GM12878 (cell line): ENCODE measurements around the gene DSG1. TPM values are rescaled to one million over a fixed set of nuclear protein-coding genes. Genes with fewer than 3 reads are reported as not detected.
A peak's percentile ranks its signal among the peaks of the same experiment; 100 is the strongest.

Experiments used
- ATAC-seq: fragments of 200-7000 bp; cut with Tn5 transposase; 3 replicates; pipeline ENCODE4 v1.9.1; 2020; ENCODE audit warnings: mild to moderate bottlenecking, moderate library complexity
- BruUV-seq: library from RNA; stranded (reverse); fragments of 400-500 nt; replicated peaks from 2 replicates; lab custom pipeline; 2021; lab: Mats Ljungman, UMichigan
- CTCF ChIA-PET: fragments of 300-600 bp; sonication (Branson Sonifier 250); formaldehyde crosslinking; extraction: SDS; loops from one replicate; lab custom pipeline; 2021; ENCODE audit warnings: inconsistent platforms; lab: Yijun Ruan, JAX
- POLR2A ChIA-PET: fragments of 350-600 bp; formaldehyde crosslinking; extraction: SDS; loops from one replicate; lab custom pipeline; 2021; ENCODE audit warnings: inconsistent platforms; lab: Charles Lee
- RAD21 ChIA-PET: fragments of 300-600 bp; sonication (Branson Sonifier 250); formaldehyde crosslinking; loops from one replicate; lab custom pipeline; 2023; ENCODE audit warnings: antibody characterized with exemption; ENCODE audit not compliant: unreplicated experiment; lab: Charles Lee
- SMC1A ChIA-PET: fragments of 300-600 bp; sonication (Branson Sonifier 250); formaldehyde crosslinking; loops from one replicate; lab custom pipeline; 2023; ENCODE audit not compliant: unreplicated experiment, uncharacterized antibody; lab: Charles Lee
- DNase-seq: peaks from one replicate; pipeline ENCODE4 v3.0.0-alpha.2; 2011; ENCODE audit warnings: low read depth, low spot score
- FAIRE-seq: peaks from 3 replicates; lab custom pipeline; 2011; peaks lifted over from hg19 to GRCh38; lab: Jason Lieb, UNC
- H2AFZ ChIP-seq: 2 replicates; pipeline ENCODE4 v1.6.0; 2011; ENCODE audit warnings: low read depth, low read length, control low read depth; ENCODE audit not compliant: control insufficient read depth
- H3K27ac ChIP-seq: 2 replicates; pipeline ENCODE4 v1.5.1; 2011; ENCODE audit warnings: control low read depth; ENCODE audit not compliant: control insufficient read depth, insufficient read depth
- H3K27me3 ChIP-seq, 2 experiments: replicated peaks in 1 of 2; 2 replicates each; pipeline versions ENCODE4 v1.6.0 to v1.6.1; 2011; ENCODE audit warnings: low read length in 1 of 2; ENCODE audit not compliant: control insufficient read depth in 2 of 2, insufficient read depth in 2 of 2
- H3K36me3 ChIP-seq, 2 experiments: 2 replicates each; pipeline ENCODE4 v1.5.1; 2011; ENCODE audit warnings: low read length in 1 of 2; ENCODE audit not compliant: control insufficient read depth in 2 of 2, insufficient read depth in 2 of 2
- H3K4me1 ChIP-seq: 2 replicates; pipeline ENCODE4 v1.6.1; 2011; ENCODE audit warnings: mild to moderate bottlenecking, low read length, moderate library complexity, mixed read lengths; ENCODE audit not compliant: control insufficient read depth, insufficient read depth
- H3K4me2 ChIP-seq: 2 replicates; pipeline ENCODE4 v1.6.0; 2011; ENCODE audit warnings: control low read depth; ENCODE audit not compliant: control insufficient read depth, insufficient read depth
- H3K4me3 ChIP-seq: fragments of 200-600 bp; sonication (generic); 2 replicates; pipeline ENCODE4 v1.5.1; 2016
- H3K79me2 ChIP-seq: 2 replicates; pipeline ENCODE4 v1.6.0; 2011; ENCODE audit warnings: low read length; ENCODE audit not compliant: control insufficient read depth, insufficient read depth
- H3K9ac ChIP-seq: 2 replicates; pipeline ENCODE4 v1.8.0; 2011; ENCODE audit warnings: low read length, control low read depth, mixed read lengths; ENCODE audit not compliant: control insufficient read depth, insufficient read depth
- H3K9me3 ChIP-seq: replicated peaks from 3 replicates; pipeline ENCODE4 v1.5.1; 2011; ENCODE audit warnings: mild to moderate bottlenecking, low read length; ENCODE audit not compliant: control insufficient read depth, insufficient read depth
- H4K20me1 ChIP-seq: 2 replicates; pipeline ENCODE4 v1.6.0; 2011; ENCODE audit not compliant: control insufficient read depth, insufficient read depth
- EED ChIP-seq: sonication (generic); IDR thresholded peaks from 2 replicates; pipeline ENCODE4 v1.6.1; 2016; ENCODE audit warnings: antibody characterized with exemption, low read depth
- SIN3A ChIP-seq: IDR thresholded peaks from 2 replicates; pipeline ENCODE4 v1.6.1; 2012; ENCODE audit warnings: low read depth, low read length, improper control_type of control experiment
- SMC3 ChIP-seq: IDR thresholded peaks from 2 replicates; pipeline ENCODE4 v1.6.1; 2011; ENCODE audit warnings: low read length, improper control_type of control experiment, borderline replicate concordance
- SPI1 ChIP-seq: IDR thresholded peaks from 2 replicates; pipeline ENCODE4 v1.6.1; 2011; ENCODE audit warnings: low read depth, mild to moderate bottlenecking, low read length, moderate library complexity, borderline replicate concordance; ENCODE audit not compliant: insufficient read depth
- WGBS: methylation state at CpG from one replicate; pipeline ENCODE4 v1.1.6; 2016; ENCODE audit warnings: low lambda C conversion rate; ENCODE audit not compliant: insufficient replicate concordance, insufficient coverage; ENCODE audit errors: missing lambda C conversion rate; 5-methylcytosine and 5-hydroxymethylcytosine counted together
- in situ Hi-C: fragments of 300-500 bp; cut with MboI; formaldehyde crosslinking; loops from 9 replicates; pipeline ENCODE4 v1.14.3; 2018; ENCODE audit warnings: mixed read lengths
- intact Hi-C: fragments of 100-400 bp; cut with micrococcal nuclease; formaldehyde crosslinking; loops from one replicate; pipeline ENCODE4 v1.14.2; 2022; ENCODE audit not compliant: unreplicated experiment
- polyA plus RNA-seq, 11 experiments: library from polyadenylated mRNA; depleted of rRNA in 4 of 11; unstranded in 6 of 11; stranded (reverse) in 5 of 11; fragments of >200 nt; fragmentation: Nextera tagmentation in 4 of 11; fragmentation: Illumina TruSeq in 1 of 11; extraction: Ambion mirVana in 4 of 11; extraction: Trizol in 1 of 11; gene quantifications; 1 replicate in 1 of 11; 2 replicates in 10 of 11; pipeline versions ENCODE4 v1.2.1 to v1.2.3, GENCODE V29; 2011 to 2016; ENCODE audit warnings: inconsistent platforms in 2 of 11, missing spikeins in 2 of 11, low read depth in 1 of 11
- total RNA-seq, 4 experiments: library from RNA; depleted of rRNA in 3 of 4; stranded (reverse); fragments of >200 nt in 3 of 4; fragmentation: Illumina TruSeq in 1 of 4; extraction: Trizol in 1 of 4; gene quantifications; 2 replicates each; pipeline versions ENCODE4 v1.2.1 to v1.2.3, GENCODE V29; 2013 to 2021

The DSG1 gene
- total and polyA plus RNA-seq, 10 of the 15 experiments (the other 5 are each of a cell fraction or from before 2014, with no cell fraction given) = 0.10 to 5.0 (median 2.6) TPM

- WGBS = 0% methylated on average over 3 of the region's 3 CpGs
- no peak overlapping the region for H3K4me3 ChIP-seq
- ChIA-PET SMC1A (no interaction called here), CTCF (interaction anchor here (0.7 to 1.0 kb wide), 2 partner anchors 218 to 304 kb away, joined by 3 to 5 read pairs; no protein-coding TSS in a partner anchor), POLR2A (interaction anchor here (0.7 to 1.2 kb wide), 2 partner anchors 31 to 248 kb away, joined by 3 to 4 read pairs; no protein-coding TSS in a partner anchor), RAD21 (no interaction called here)
- no peak overlapping the region for H3K27ac ChIP-seq
- no peaks in the 10 kb centered on the region for H3K36me3 ChIP-seq
- H3K27me3 ChIP-seq = no peaks in the 10 kb centered on the region
- H3K9me3 ChIP-seq = no peaks in the 10 kb centered on the region; the same call in 2 of the 3 replicates
- no peak overlapping the region for H3K4me2 ChIP-seq
- H2AFZ ChIP-seq = no peak overlapping the region
- no peak overlapping the region for H3K9ac ChIP-seq
- no peaks in the 10 kb centered on the region for H4K20me1 ChIP-seq
- no peaks in the 10 kb centered on the region for H3K4me1 ChIP-seq
- BruUV-seq = no TSS peak
- in situ Hi-C loops = no loop called here
- no peaks in the 10 kb centered on the region for H3K79me2 ChIP-seq
- intact Hi-C loops = no loop called here
- peak; percentile 39; the same call in 2 of the 3 replicates for ATAC-seq
- no peak for FAIRE-seq
- 0 out of 2 replicates have a peak, but pooled peaks have one; percentile 40 for TF ChIP-seq EED
- TF ChIP-seq SIN3A = no peak
- peak; percentile 87 for TF ChIP-seq SPI1
- no peak for DNase-seq
These were observed 42.1 kb upstream of the DSG1 start for GRCh38 chr18:31275722-31276463.

- H3K27ac ChIP-seq = no peak overlapping the region
- intact Hi-C loops (no loop called here), in situ Hi-C loops (no loop called here)
- no peak for TF ChIP-seq SMC3
- no peaks in the 10 kb centered on the region for H3K36me3 ChIP-seq
- ChIA-PET SMC1A (interaction anchor here (1.3 to 1.8 kb wide), 2 partner anchors 9 to 13 kb away, joined by 4 to 9 read pairs; no protein-coding TSS in a partner anchor), RAD21 (interaction anchor here (1.2 kb wide), 1 partner anchor 21 kb away, joined by 3 read pairs; no protein-coding TSS in a partner anchor), CTCF (interaction anchor here (0.6 to 1.4 kb wide), 3 partner anchors 10 to 817 kb away, joined by 3 to 4 read pairs (median 3); no protein-coding TSS in a partner anchor), POLR2A (interaction anchor here (1.0 kb wide), 1 partner anchor 10 kb away, joined by 3 read pairs; no protein-coding TSS in a partner anchor)
- H3K79me2 ChIP-seq = no peaks in the 10 kb centered on the region
- FAIRE-seq (no peak), ATAC-seq (no peak), DNase-seq (no peak)
- no peaks in the 10 kb centered on the region for H3K9me3 ChIP-seq
- no peaks in the 10 kb centered on the region for H3K27me3 ChIP-seq
- no peak overlapping the region for H3K4me3 ChIP-seq
- 52% methylated on average over 1 of the region's 1 CpG for WGBS
- H2AFZ ChIP-seq = no peak overlapping the region
- no TSS peak for BruUV-seq
- H3K4me2 ChIP-seq = no peak overlapping the region
- no peak overlapping the region for H3K9ac ChIP-seq
- H3K4me1 ChIP-seq = no peaks in the 10 kb centered on the region
- H4K20me1 ChIP-seq = no peaks in the 10 kb centered on the region
These were observed 39.3 kb upstream of the DSG1 start for GRCh38 chr18:31278609-31279071.
